Measurements from ENCODE around the gene NAMPT. TPM values are rescaled to one million over a fixed set of nuclear protein-coding genes. Genes with fewer than 3 reads are reported as not detected.
"Not testable (repeated sequence)": the region's sequence is repeated elsewhere in the genome, so short reads cannot be mapped to it uniquely, and the experiment has no call there.

Gene NAMPT
- total RNA-seq, 1 experiment from 2014 or later, result 80.8 TPM

GRCh38 chr7:106305732-106306131 lies 20.9 kb upstream of the NAMPT start:
- H3K9me3 ChIP-seq (ENCODE audit: control insufficient read depth, insufficient read depth, low read depth, low read length), result no peaks in the 10 kb centered on the region
- H3K36me3 ChIP-seq (ENCODE audit: control insufficient read depth, insufficient read depth, low read length), result no peaks in the 10 kb centered on the region
- intact Hi-C loops (cut with micrococcal nuclease; ENCODE audit: unreplicated experiment), result no loop called here
- TF ChIP-seq, protein P1, sequence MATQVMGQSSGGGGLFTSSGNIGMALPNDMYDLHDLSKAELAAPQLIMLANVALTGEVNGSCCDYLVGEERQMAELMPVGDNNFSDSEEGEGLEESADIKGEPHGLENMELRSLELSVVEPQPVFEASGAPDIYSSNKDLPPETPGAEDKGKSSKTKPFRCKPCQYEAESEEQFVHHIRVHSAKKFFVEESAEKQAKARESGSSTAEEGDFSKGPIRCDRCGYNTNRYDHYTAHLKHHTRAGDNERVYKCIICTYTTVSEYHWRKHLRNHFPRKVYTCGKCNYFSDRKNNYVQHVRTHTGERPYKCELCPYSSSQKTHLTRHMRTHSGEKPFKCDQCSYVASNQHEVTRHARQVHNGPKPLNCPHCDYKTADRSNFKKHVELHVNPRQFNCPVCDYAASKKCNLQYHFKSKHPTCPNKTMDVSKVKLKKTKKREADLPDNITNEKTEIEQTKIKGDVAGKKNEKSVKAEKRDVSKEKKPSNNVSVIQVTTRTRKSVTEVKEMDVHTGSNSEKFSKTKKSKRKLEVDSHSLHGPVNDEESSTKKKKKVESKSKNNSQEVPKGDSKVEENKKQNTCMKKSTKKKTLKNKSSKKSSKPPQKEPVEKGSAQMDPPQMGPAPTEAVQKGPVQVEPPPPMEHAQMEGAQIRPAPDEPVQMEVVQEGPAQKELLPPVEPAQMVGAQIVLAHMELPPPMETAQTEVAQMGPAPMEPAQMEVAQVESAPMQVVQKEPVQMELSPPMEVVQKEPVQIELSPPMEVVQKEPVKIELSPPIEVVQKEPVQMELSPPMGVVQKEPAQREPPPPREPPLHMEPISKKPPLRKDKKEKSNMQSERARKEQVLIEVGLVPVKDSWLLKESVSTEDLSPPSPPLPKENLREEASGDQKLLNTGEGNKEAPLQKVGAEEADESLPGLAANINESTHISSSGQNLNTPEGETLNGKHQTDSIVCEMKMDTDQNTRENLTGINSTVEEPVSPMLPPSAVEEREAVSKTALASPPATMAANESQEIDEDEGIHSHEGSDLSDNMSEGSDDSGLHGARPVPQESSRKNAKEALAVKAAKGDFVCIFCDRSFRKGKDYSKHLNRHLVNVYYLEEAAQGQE (IDR thresholded peaks at IDR 0.05; ENCODE audit: insufficient read depth in 1 of 2, low read depth in 2 of 2, low read length in 1 of 2), result no peak
- no peak for TF ChIP-seq POLR2AphosphoS5 (IDR thresholded peaks at IDR 0.05; ENCODE audit: low read depth, low read length)
- no peak for TF ChIP-seq CTCF (IDR thresholded peaks at IDR 0.05)
- TF ChIP-seq SIN3A (IDR thresholded peaks at IDR 0.05; ENCODE audit: borderline replicate concordance, insufficient read depth, low read depth, low read length), result no peak
- TF ChIP-seq TCF7L2 (IDR thresholded peaks at IDR 0.05; ENCODE audit: low read depth, low read length), result no peak
- no peak overlapping the region for H3K27ac ChIP-seq (ENCODE audit: low read length)
- no TSS peak for BruUV-seq (replicated peaks)
- CTCF ChIA-PET, result no interaction called here
- ATAC-seq (no peak), DNase-seq (ENCODE audit: low read depth, low spot score) (no peak)
- POLR2A ChIA-PET, result no interaction called here
- H3K4me1 ChIP-seq (ENCODE audit: control insufficient read depth, insufficient read depth, low read length), result no peaks in the 10 kb centered on the region
- H3K4me3 ChIP-seq (ENCODE audit: low read depth in 2 of 2, low read length in 2 of 2), result no peak overlapping the region
- H3K27me3 ChIP-seq (ENCODE audit: control insufficient read depth, insufficient read depth, low read length), result no peaks in the 10 kb centered on the region
- in situ Hi-C loops (cut with HindIII; ENCODE audit: low pct_unique_long_range_greater_than_20kb, low sequenced_read_pairs), result no loop called here

DNA sequence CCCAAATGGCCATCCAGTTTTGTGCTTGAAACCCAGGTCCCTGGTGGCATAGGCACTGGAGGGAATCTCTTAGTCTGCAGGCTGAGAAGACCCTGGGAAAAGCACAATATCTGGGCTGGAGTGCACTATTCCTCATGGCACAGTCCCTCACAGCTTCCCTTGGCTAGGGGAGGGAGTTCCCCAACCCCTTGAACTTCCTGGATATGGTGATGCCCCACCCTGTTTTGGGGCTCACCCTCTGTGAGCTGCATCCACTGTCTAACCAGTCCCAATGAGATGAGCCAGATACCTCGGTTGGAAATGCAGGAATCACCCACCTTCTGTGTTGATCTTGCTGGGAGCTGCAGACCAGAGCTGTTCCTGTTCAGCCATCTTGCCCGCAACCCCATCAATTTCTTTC lies 19.8 kb upstream of the NAMPT start:
- intact Hi-C loops (cut with micrococcal nuclease; ENCODE audit: unreplicated experiment) (no loop called here), in situ Hi-C loops (cut with HindIII; ENCODE audit: low pct_unique_long_range_greater_than_20kb, low sequenced_read_pairs) (no loop called here)
- TF ChIP-seq CTCF (IDR thresholded peaks at IDR 0.05) (no peak), TCF7L2 (IDR thresholded peaks at IDR 0.05; ENCODE audit: low read depth, low read length) (no peak), SIN3A (IDR thresholded peaks at IDR 0.05; ENCODE audit: borderline replicate concordance, insufficient read depth, low read depth, low read length) (no peak), POLR2AphosphoS5 (IDR thresholded peaks at IDR 0.05; ENCODE audit: low read depth, low read length) (no peak)
- TF ChIP-seq, protein P1 (IDR thresholded peaks at IDR 0.05; ENCODE audit: insufficient read depth in 1 of 2, low read depth in 2 of 2, low read length in 1 of 2), result no peak
- ChIA-PET POLR2A (no interaction called here), CTCF (no interaction called here)
- Histone ChIP-seq H3K9me3 (ENCODE audit: control insufficient read depth, insufficient read depth, low read depth, low read length) (no peaks in the 10 kb centered on the region), H3K4me1 (ENCODE audit: control insufficient read depth, insufficient read depth, low read length) (no peaks in the 10 kb centered on the region), H3K27me3 (ENCODE audit: control insufficient read depth, insufficient read depth, low read length) (no peaks in the 10 kb centered on the region), H3K4me3 (ENCODE audit: low read depth in 2 of 2, low read length in 2 of 2) (no peak overlapping the region), H3K27ac (ENCODE audit: low read length) (no peak overlapping the region), H3K36me3 (ENCODE audit: control insufficient read depth, insufficient read depth, low read length) (no peaks in the 10 kb centered on the region)
- no peak for ATAC-seq
- BruUV-seq (replicated peaks), result no TSS peak
- DNase-seq (ENCODE audit: low read depth, low spot score), result no peak

- H3K9me3 ChIP-seq (ENCODE audit: control insufficient read depth, insufficient read depth, low read depth, low read length); ATAC-seq; H3K4me3 ChIP-seq (ENCODE audit: low read depth in 2 of 2, low read length in 2 of 2); in situ Hi-C loops (cut with HindIII; ENCODE audit: low pct_unique_long_range_greater_than_20kb, low sequenced_read_pairs); H3K36me3 ChIP-seq (ENCODE audit: control insufficient read depth, insufficient read depth, low read length); H3K27me3 ChIP-seq (ENCODE audit: control insufficient read depth, insufficient read depth, low read length); H3K4me1 ChIP-seq (ENCODE audit: control insufficient read depth, insufficient read depth, low read length); DNase-seq (ENCODE audit: low read depth, low spot score); intact Hi-C loops (cut with micrococcal nuclease; ENCODE audit: unreplicated experiment); CTCF ChIA-PET; H3K27ac ChIP-seq (ENCODE audit: low read length); POLR2A ChIA-PET; BruUV-seq (replicated peaks): not testable (repeated sequence)
These were observed 13.8 kb upstream of the NAMPT start for GRCh38 chr7:106298631-106299030.

DNA sequence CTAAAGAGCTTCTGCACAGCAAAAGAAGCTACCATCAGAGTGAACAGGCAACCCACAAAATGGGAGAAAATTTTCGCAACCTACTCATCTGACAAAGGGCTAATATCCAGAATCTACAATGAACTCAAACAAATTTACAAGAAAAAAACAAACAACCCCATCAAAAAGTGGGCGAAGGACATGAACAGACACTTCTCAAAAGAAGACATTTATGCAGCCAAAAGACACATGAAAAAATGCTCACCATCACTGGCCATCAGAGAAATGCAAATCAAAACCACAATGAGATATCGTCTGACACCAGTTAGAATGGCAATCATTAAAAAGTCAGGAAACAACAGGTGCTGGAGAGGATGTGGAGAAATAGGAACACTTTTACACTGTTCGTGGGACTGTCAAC lies 13.4 kb upstream of the NAMPT start:
- intact Hi-C loops (cut with micrococcal nuclease; ENCODE audit: unreplicated experiment); CTCF ChIA-PET; H3K27me3 ChIP-seq (ENCODE audit: control insufficient read depth, insufficient read depth, low read length); H3K4me3 ChIP-seq (ENCODE audit: low read depth in 2 of 2, low read length in 2 of 2); in situ Hi-C loops (cut with HindIII; ENCODE audit: low pct_unique_long_range_greater_than_20kb, low sequenced_read_pairs); H3K4me1 ChIP-seq (ENCODE audit: control insufficient read depth, insufficient read depth, low read length); H3K36me3 ChIP-seq (ENCODE audit: control insufficient read depth, insufficient read depth, low read length); H3K9me3 ChIP-seq (ENCODE audit: control insufficient read depth, insufficient read depth, low read depth, low read length); POLR2A ChIA-PET; H3K27ac ChIP-seq (ENCODE audit: low read length); DNase-seq (ENCODE audit: low read depth, low spot score); ATAC-seq; BruUV-seq (replicated peaks): not testable (repeated sequence)
